Measurements from ENCODE around the gene TUBB1.

- no peak for TF ChIP-seq SMC3 (IDR thresholded peaks at IDR 0.05; ENCODE audit: low read depth, low read length)
- TF ChIP-seq, protein P1, sequence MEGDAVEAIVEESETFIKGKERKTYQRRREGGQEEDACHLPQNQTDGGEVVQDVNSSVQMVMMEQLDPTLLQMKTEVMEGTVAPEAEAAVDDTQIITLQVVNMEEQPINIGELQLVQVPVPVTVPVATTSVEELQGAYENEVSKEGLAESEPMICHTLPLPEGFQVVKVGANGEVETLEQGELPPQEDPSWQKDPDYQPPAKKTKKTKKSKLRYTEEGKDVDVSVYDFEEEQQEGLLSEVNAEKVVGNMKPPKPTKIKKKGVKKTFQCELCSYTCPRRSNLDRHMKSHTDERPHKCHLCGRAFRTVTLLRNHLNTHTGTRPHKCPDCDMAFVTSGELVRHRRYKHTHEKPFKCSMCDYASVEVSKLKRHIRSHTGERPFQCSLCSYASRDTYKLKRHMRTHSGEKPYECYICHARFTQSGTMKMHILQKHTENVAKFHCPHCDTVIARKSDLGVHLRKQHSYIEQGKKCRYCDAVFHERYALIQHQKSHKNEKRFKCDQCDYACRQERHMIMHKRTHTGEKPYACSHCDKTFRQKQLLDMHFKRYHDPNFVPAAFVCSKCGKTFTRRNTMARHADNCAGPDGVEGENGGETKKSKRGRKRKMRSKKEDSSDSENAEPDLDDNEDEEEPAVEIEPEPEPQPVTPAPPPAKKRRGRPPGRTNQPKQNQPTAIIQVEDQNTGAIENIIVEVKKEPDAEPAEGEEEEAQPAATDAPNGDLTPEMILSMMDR (conservative IDR thresholded peaks at IDR 0.05; ENCODE audit: low read depth, low read length), result no peak
- TF ChIP-seq FOS (IDR thresholded peaks at IDR 0.05; ENCODE audit: low read depth, low read length), result no peak
- no peak for TF ChIP-seq MXI1 (IDR thresholded peaks at IDR 0.05; ENCODE audit: borderline replicate concordance, low read depth, low read length)
- TF ChIP-seq ELK1 (IDR thresholded peaks at IDR 0.05; ENCODE audit: borderline replicate concordance, low read depth, low read length), result no peak
- no peak for TF ChIP-seq RFX5 (IDR thresholded peaks at IDR 0.05; ENCODE audit: low read depth, low read length)
- no peak for TF ChIP-seq POLR2A (IDR thresholded peaks at IDR 0.05; ENCODE audit: low read depth, low read length)
Measured at GRCh38 chr20:58986968-58987517, 32.2 kb upstream of the TUBB1 start.

Measured in IMR-90 (cell line).